ENCODE data around the gene WDFY2. TPM values are rescaled to one million over a fixed set of nuclear protein-coding genes. Genes with fewer than 3 reads are reported as not detected.

WDFY2 gene
- total and polyA plus RNA-seq, 2 of the 13 experiments (the other 11 are each of a cell fraction or from before 2014, with no cell fraction given) = 22.6 to 27.0 TPM

DNA sequence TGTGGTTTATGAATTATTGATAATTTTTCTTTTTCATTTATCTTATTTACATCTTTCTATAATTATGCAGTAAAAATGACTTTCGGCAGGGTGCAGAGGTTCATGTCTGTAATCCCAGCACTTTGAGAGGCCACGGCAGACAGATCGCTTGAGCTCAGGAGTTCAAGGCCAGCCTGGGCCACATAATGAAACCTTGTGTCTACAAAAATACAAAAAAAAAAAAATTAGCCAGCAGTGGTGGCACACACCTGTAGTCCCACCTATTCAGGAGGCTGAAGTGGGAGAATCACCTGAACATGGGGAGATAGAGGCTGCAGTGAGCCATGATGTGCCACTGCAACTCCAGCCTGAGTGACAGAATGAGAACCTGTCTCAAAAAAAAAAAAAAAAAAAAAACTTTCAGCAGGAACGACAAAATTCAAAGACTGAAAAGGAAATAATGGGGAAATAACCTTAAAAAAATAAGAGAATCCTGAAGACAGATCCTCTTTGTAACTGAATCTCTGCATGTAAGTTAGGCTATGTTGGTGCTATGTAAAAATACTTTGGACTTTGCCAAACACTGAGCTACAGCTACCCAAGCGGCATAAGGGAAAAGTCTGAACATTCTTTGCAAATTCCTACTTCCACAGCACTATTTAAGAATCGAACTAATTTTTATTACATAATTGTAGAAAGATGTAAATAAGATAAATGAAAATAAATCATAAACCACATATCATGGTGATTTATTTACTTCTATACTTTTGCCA lies 36.7 kb upstream of the WDFY2 start (continued):
- TF ChIP-seq, protein P1, sequence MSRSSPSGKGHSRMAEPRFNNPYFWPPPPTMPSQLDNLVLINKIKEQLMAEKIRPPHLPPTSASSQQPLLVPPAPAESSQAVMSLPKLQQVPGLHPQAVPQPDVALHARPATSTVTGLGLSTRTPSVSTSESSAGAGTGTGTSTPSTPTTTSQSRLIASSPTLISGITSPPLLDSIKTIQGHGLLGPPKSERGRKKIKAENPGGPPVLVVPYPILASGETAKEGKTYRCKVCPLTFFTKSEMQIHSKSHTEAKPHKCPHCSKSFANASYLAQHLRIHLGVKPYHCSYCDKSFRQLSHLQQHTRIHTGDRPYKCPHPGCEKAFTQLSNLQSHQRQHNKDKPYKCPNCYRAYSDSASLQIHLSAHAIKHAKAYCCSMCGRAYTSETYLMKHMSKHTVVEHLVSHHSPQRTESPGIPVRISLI (CRISPR knock-in tag; IDR thresholded peaks at IDR 0.05; ENCODE audit: borderline replicate concordance) = peak; percentile 87
- 0 out of 2 replicates have a peak, but pooled peaks have one; percentile 12 for TF ChIP-seq NCOA2 (CRISPR knock-in tag; IDR thresholded peaks at IDR 0.05)

DNA sequence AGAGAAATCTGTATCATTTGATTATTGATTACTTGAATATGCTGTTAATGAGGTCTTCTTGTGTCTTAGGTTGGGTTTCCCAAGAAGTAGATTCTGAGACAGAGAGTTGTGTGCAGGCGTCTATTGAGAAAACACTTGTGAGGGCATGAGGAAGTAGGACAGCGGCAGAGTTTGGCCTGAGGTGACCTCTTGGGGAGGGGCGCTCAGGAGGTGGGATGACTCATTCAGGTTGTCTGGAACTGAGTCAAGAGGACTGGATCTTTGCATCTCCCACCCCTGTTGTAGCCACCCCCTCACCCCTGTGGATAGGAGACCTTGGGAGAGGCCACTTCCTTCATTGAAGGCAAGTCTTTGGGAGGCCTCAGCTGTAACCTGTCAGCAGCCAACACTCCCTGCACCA lies 35.2 kb upstream of the WDFY2 start:
- intact Hi-C loops (cut with micrococcal nuclease; ENCODE audit: unreplicated experiment) (no loop called here), in situ Hi-C loops (cut with HindIII; ENCODE audit: extremely low pct_ligation_motif_present, low pct_unique_long_range_greater_than_20kb) (no loop called here)
- ATAC-seq = peak; percentile 68
- no peak for FAIRE-seq
- H3K4me3 ChIP-seq (replicated peaks in 1 of 3; ENCODE audit: insufficient read depth in 1 of 3, low read depth in 2 of 3, low read length in 3 of 3) = no peak overlapping the region
- DNase-seq (ENCODE audit: low spot score) = peak; percentile 33
- H3K9ac ChIP-seq (ENCODE audit: insufficient read depth, low read depth, low read length) = no peak overlapping the region
- peak overlapping the region; percentile 54 for H3K4me2 ChIP-seq (ENCODE audit: low read depth, low read length)
- no peaks in the 10 kb centered on the region for H3K36me3 ChIP-seq (replicated peaks in 1 of 2; ENCODE audit: control insufficient read depth in 1 of 2, insufficient read depth in 2 of 2, low read length in 2 of 2)
- H3K9me3 ChIP-seq (ENCODE audit: low read length) = no peaks in the 10 kb centered on the region
- CTCF ChIA-PET (ENCODE audit: low intra/inter-chr PET ratio, low total read pairs) = no interaction called here
- H3K79me2 ChIP-seq (ENCODE audit: insufficient read depth, low read length) = no peaks in the 10 kb centered on the region
- H4K20me1 ChIP-seq (ENCODE audit: insufficient read depth, low read length) = no peaks in the 10 kb centered on the region
- WGBS (ENCODE audit: low lambda C conversion rate) = 13% methylated on average over 3 of the region's 3 CpGs
- H2AFZ ChIP-seq (ENCODE audit: low read length) = no peak overlapping the region
- H3K27me3 ChIP-seq (ENCODE audit: control insufficient read depth in 1 of 2, insufficient read depth in 2 of 2, low read length in 2 of 2) = no peaks in the 10 kb centered on the region
- POLR2A ChIA-PET = interaction anchor here (1.0 to 3.5 kb wide), 3 partner anchors 15 to 96 kb away, joined by 3 to 19 read pairs (median 15); partner anchors contain the start of gene INTS6
- no TSS peak for BruUV-seq (replicated peaks)
- H3K4me1 ChIP-seq (ENCODE audit: insufficient read depth, low read length) = peaks cover 34% of the 10 kb centered on the region
- H3K27ac ChIP-seq (ENCODE audit: extremely low read length, insufficient read depth, low read length) = no peak overlapping the region
- no peak for TF ChIP-seq HMGA1 (CRISPR knock-in tag; conservative IDR thresholded peaks at IDR 0.05)
- TF ChIP-seq, protein P2, sequence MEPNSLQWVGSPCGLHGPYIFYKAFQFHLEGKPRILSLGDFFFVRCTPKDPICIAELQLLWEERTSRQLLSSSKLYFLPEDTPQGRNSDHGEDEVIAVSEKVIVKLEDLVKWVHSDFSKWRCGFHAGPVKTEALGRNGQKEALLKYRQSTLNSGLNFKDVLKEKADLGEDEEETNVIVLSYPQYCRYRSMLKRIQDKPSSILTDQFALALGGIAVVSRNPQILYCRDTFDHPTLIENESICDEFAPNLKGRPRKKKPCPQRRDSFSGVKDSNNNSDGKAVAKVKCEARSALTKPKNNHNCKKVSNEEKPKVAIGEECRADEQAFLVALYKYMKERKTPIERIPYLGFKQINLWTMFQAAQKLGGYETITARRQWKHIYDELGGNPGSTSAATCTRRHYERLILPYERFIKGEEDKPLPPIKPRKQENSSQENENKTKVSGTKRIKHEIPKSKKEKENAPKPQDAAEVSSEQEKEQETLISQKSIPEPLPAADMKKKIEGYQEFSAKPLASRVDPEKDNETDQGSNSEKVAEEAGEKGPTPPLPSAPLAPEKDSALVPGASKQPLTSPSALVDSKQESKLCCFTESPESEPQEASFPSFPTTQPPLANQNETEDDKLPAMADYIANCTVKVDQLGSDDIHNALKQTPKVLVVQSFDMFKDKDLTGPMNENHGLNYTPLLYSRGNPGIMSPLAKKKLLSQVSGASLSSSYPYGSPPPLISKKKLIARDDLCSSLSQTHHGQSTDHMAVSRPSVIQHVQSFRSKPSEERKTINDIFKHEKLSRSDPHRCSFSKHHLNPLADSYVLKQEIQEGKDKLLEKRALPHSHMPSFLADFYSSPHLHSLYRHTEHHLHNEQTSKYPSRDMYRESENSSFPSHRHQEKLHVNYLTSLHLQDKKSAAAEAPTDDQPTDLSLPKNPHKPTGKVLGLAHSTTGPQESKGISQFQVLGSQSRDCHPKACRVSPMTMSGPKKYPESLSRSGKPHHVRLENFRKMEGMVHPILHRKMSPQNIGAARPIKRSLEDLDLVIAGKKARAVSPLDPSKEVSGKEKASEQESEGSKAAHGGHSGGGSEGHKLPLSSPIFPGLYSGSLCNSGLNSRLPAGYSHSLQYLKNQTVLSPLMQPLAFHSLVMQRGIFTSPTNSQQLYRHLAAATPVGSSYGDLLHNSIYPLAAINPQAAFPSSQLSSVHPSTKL (CRISPR knock-in tag; IDR thresholded peaks at IDR 0.05) = peak; percentile 40; the same call in 1 of the 2 replicates
- TF ChIP-seq, protein P3, sequence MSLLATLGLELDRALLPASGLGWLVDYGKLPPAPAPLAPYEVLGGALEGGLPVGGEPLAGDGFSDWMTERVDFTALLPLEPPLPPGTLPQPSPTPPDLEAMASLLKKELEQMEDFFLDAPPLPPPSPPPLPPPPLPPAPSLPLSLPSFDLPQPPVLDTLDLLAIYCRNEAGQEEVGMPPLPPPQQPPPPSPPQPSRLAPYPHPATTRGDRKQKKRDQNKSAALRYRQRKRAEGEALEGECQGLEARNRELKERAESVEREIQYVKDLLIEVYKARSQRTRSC (CRISPR knock-in tag; IDR thresholded peaks at IDR 0.05; ENCODE audit: low read depth) = no peak
- TF ChIP-seq, protein P4, sequence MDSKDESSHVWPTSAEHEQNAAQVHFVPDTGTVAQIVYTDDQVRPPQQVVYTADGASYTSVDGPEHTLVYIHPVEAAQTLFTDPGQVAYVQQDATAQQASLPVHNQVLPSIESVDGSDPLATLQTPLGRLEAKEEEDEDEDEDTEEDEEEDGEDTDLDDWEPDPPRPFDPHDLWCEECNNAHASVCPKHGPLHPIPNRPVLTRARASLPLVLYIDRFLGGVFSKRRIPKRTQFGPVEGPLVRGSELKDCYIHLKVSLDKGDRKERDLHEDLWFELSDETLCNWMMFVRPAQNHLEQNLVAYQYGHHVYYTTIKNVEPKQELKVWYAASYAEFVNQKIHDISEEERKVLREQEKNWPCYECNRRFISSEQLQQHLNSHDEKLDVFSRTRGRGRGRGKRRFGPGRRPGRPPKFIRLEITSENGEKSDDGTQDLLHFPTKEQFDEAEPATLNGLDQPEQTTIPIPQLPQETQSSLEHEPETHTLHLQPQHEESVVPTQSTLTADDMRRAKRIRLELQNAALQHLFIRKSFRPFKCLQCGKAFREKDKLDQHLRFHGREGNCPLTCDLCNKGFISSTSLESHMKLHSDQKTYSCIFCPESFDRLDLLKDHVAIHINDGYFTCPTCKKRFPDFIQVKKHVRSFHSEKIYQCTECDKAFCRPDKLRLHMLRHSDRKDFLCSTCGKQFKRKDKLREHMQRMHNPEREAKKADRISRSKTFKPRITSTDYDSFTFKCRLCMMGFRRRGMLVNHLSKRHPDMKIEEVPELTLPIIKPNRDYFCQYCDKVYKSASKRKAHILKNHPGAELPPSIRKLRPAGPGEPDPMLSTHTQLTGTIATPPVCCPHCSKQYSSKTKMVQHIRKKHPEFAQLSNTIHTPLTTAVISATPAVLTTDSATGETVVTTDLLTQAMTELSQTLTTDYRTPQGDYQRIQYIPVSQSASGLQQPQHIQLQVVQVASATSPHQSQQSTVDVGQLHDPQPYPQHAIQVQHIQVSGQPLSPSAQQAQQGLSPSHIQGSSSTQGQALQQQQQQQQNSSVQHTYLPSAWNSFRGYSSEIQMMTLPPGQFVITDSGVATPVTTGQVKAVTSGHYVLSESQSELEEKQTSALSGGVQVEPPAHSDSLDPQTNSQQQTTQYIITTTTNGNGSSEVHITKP (CRISPR knock-in tag; IDR thresholded peaks at IDR 0.05; ENCODE audit: low read depth) = peak; percentile 93
- no peak for TF ChIP-seq ZBTB7A (CRISPR knock-in tag; IDR thresholded peaks at IDR 0.05)
- TF ChIP-seq, protein P5, sequence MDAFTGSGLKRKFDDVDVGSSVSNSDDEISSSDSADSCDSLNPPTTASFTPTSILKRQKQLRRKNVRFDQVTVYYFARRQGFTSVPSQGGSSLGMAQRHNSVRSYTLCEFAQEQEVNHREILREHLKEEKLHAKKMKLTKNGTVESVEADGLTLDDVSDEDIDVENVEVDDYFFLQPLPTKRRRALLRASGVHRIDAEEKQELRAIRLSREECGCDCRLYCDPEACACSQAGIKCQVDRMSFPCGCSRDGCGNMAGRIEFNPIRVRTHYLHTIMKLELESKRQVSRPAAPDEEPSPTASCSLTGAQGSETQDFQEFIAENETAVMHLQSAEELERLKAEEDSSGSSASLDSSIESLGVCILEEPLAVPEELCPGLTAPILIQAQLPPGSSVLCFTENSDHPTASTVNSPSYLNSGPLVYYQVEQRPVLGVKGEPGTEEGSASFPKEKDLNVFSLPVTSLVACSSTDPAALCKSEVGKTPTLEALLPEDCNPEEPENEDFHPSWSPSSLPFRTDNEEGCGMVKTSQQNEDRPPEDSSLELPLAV (CRISPR knock-in tag; conservative IDR thresholded peaks at IDR 0.05; ENCODE audit: low read depth) = no peak
- peak; percentile 73 for TF ChIP-seq JUND (CRISPR knock-in tag; IDR thresholded peaks at IDR 0.05)
- TF ChIP-seq CEBPG (CRISPR knock-in tag; IDR thresholded peaks at IDR 0.05) = 0 out of 2 replicates have a peak, but pooled peaks have one; percentile 3

Measured in HepG2 (cell line).